ENCODE data around the gene TGFBR3. TPM values are rescaled to one million over a fixed set of nuclear protein-coding genes. Genes with fewer than 3 reads are reported as not detected.

TGFBR3 gene
- total and polyA plus RNA-seq, 2 of the 8 experiments (the other 6 are each of a cell fraction or from before 2014, with no cell fraction given): 2.0 to 6.1 TPM

DNA sequence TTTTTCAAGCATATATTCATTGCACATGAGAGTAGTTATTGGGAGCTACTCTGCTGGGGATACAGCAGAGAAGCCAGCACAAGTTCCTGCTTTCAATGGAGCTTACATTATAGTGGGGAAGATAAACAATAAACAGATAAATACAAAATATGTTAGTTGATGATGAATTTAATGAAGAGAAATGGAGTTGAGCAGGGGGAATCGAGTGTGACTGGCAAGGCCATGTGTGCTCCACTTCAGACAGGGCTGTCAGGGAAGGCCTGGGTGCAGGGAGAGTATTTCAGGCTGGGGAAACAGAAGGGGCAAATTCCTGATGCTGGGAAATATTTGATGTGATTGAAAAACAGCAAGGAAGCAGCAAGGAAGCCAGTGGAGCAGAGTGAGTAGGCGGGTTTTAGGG, 42.1 kb upstream of the TGFBR3 start (continued):
- TF ChIP-seq RAD21 (IDR thresholded peaks at IDR 0.05 in 1 of 2, conservative IDR thresholded peaks at IDR 0.05 in 1 of 2; ENCODE audit: low read depth in 2 of 2, low read length in 2 of 2) (no peak), CREB1 (IDR thresholded peaks at IDR 0.05) (no peak), SIX5 (IDR thresholded peaks at IDR 0.05; ENCODE audit: low read depth, low read length) (no peak), EGR1 (IDR thresholded peaks at IDR 0.05; ENCODE audit: borderline replicate concordance, low read depth, low read length) (no peak), POLR2AphosphoS5 (IDR thresholded peaks at IDR 0.05; ENCODE audit: low read depth, low read length) (no peak)

All from H1 (cell line).